Suprapubic skin (tissue), 4 donors: ENCODE data around the gene FCMR. TPM values are rescaled to one million over a fixed set of nuclear protein-coding genes. Genes with fewer than 3 reads are reported as not detected.
A peak's percentile ranks its signal among the peaks of the same experiment; 100 is the strongest.

Experiments
- DNase-seq, 2 donors: peaks; one replicate each; pipeline ENCODE4 v3.0.0-alpha.2; 2019; ENCODE audit warnings: low spot score in 2 of 2
- H3K27ac ChIP-seq: fragments of 200-600 bp; sonication (generic); one replicate; pipeline ENCODE4 v1.5.1; 2019
- H3K27me3 ChIP-seq: fragments of 200-600 bp; sonication (generic); one replicate; pipeline ENCODE4 v1.5.1; 2019
- H3K36me3 ChIP-seq: fragments of 200-600 bp; sonication (generic); one replicate; pipeline ENCODE4 v1.5.1; 2019
- H3K4me1 ChIP-seq: fragments of 200-600 bp; sonication (generic); one replicate; pipeline ENCODE4 v1.5.1; 2019
- H3K4me3 ChIP-seq: fragments of 200-600 bp; sonication (generic); one replicate; pipeline ENCODE4 v1.5.1; 2019; ENCODE audit warnings: mild to moderate bottlenecking
- H3K9me3 ChIP-seq: fragments of 200-600 bp; sonication (generic); one replicate; pipeline ENCODE4 v1.5.1; 2019
- EP300 ChIP-seq: sonication (generic); formaldehyde crosslinking; IDR thresholded peaks from one replicate; pipeline ENCODE4 v1.6.1; 2017; ENCODE audit warnings: antibody characterized with exemption
- POLR2A ChIP-seq, 2 donors: fragments of 450-650 bp; IDR thresholded peaks; one replicate each; pipeline ENCODE4 v1.6.1; 2017; ENCODE audit warnings: antibody characterized with exemption in 2 of 2, mild to moderate bottlenecking in 2 of 2, moderate library complexity in 2 of 2
- POLR2AphosphoS5 ChIP-seq, 3 donors: sonication (generic); formaldehyde crosslinking; IDR thresholded peaks; one replicate each; pipeline ENCODE4 v1.6.1; 2017; ENCODE audit warnings: antibody characterized with exemption in 3 of 3
- WGBS: methylation state at CpG from one replicate; pipeline ENCODE4 v1.1.5; 2018; 5-methylcytosine and 5-hydroxymethylcytosine counted together
- total RNA-seq, 4 donors: library from RNA; depleted of rRNA; stranded (reverse); fragments of >200 nt; gene quantifications; one replicate each; pipeline ENCODE4 v1.1.0, GENCODE V29; 2016
- TF ChIP-seq, protein P1 (sequence below), 2 donors: fragments of 200-600 bp in 1 of 2; fragments of 450-650 bp in 1 of 2; sonication (generic) in 1 of 2; IDR thresholded peaks; one replicate each; pipeline ENCODE4 v1.5.1; 2016 to 2019; ENCODE audit warnings: antibody characterized with exemption in 2 of 2, mild to moderate bottlenecking in 1 of 2, moderate library complexity in 1 of 2

The FCMR gene
- total RNA-seq, 4 donors from 2014 or later: 0.39 to 2.9 (median 2.2) TPM

DNA sequence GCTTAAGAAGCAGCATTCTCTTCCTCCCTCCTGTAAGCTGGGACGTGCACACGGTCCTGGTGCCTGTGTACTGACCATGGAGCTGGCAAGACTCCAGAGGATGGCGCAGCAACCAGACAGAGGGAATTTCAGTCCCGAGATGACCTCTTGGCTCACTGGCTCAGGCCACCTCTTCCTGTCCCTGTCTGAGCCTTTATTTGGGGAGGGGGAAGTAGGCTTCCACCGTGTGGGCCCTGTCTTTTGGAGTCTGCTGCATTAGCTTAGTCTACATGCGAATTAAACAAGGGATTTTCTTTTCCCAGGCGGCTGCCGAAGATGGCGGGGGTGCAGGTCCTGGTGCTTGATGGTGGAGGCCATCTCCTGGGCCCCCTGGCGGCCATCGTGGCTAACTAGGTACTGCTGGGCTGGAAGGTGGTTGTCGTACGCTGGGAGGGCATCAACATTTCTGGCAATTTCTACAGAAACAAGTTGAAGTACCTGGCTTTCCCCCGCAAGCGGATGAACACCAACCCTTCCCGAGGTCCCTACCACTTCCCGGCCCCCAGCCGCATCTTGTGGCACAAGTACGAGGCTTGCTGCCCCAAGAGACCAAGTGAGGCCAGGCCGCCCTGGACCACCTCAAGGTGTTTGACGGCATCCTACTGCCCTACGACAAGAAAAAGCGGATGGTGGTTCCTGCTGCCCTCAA lies 14.3 kb downstream of the FCMR start:
- no peaks in the 10 kb centered on the region for H3K36me3 ChIP-seq
- TF ChIP-seq POLR2A (IDR thresholded peaks at IDR 0.05) (no peak), POLR2AphosphoS5 (IDR thresholded peaks at IDR 0.05) (no peak), EP300 (no peak)
- TF ChIP-seq, protein P1, sequence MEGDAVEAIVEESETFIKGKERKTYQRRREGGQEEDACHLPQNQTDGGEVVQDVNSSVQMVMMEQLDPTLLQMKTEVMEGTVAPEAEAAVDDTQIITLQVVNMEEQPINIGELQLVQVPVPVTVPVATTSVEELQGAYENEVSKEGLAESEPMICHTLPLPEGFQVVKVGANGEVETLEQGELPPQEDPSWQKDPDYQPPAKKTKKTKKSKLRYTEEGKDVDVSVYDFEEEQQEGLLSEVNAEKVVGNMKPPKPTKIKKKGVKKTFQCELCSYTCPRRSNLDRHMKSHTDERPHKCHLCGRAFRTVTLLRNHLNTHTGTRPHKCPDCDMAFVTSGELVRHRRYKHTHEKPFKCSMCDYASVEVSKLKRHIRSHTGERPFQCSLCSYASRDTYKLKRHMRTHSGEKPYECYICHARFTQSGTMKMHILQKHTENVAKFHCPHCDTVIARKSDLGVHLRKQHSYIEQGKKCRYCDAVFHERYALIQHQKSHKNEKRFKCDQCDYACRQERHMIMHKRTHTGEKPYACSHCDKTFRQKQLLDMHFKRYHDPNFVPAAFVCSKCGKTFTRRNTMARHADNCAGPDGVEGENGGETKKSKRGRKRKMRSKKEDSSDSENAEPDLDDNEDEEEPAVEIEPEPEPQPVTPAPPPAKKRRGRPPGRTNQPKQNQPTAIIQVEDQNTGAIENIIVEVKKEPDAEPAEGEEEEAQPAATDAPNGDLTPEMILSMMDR (IDR thresholded peaks at IDR 0.05): no peak
- 92% methylated on average over 20 of the region's 23 CpGs for WGBS
- H3K4me3 ChIP-seq: no peak overlapping the region
- peak in 1 of 2 donors; percentile 76 for DNase-seq
- H3K27ac ChIP-seq: no peak overlapping the region
- H3K4me1 ChIP-seq: peaks cover 24% of the 10 kb centered on the region
- no peaks in the 10 kb centered on the region for H3K9me3 ChIP-seq
- H3K27me3 ChIP-seq: peaks cover 23% of the 10 kb centered on the region

DNA sequence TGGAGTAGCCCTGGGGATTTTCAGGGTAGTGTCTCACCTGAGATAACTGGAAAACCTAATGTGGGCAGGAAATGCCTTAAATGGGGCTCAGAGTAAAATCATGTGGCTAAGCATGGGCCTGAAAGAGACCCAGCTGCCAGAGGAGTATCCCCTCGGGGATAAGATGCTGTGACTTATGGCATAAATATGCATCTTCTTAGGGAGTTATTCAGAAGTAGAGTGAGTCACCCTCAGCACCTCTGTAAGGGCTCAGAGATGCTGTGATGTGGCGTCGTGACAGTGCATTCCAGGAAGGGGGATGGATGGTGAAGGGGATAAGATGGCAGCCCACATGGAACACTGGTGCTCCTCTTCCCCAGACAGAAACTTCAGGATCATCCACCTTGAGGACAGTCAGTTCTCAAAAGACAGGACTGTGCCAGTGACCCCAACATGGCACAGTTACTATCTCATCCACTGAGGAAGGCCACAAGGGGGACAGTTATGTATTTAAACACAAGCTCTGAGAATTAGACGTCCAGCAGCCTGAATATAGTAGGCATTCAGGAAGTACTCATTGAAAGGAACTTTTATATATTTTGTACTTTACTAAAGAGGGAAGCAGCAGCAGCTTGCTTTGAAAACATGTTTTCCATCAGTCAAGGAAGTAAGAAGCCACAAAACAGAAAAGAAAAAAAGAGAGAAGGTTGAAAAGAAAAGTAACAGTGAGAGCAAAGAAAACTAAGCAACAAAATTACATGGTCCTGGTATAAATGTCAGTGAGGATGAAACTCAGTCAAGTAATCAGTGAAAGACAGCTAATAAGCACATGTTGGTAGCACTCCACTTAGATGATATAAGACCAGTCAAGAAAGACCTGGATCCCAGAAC lies 16.2 kb downstream of the FCMR start:
- DNase-seq: peak in 1 of 2 donors; percentile 16
- Histone ChIP-seq H3K36me3 (no peaks in the 10 kb centered on the region), H3K4me1 (peaks cover 20% of the 10 kb centered on the region), H3K27me3 (peaks cover 29% of the 10 kb centered on the region), H3K27ac (no peak overlapping the region), H3K4me3 (no peak overlapping the region), H3K9me3 (no peaks in the 10 kb centered on the region)
- WGBS: 54% methylated on average over 4 of the region's 4 CpGs
- TF ChIP-seq POLR2A (IDR thresholded peaks at IDR 0.05) (no peak), EP300 (no peak), POLR2AphosphoS5 (IDR thresholded peaks at IDR 0.05) (no peak)
- TF ChIP-seq, protein P1 (IDR thresholded peaks at IDR 0.05): no peak

DNA sequence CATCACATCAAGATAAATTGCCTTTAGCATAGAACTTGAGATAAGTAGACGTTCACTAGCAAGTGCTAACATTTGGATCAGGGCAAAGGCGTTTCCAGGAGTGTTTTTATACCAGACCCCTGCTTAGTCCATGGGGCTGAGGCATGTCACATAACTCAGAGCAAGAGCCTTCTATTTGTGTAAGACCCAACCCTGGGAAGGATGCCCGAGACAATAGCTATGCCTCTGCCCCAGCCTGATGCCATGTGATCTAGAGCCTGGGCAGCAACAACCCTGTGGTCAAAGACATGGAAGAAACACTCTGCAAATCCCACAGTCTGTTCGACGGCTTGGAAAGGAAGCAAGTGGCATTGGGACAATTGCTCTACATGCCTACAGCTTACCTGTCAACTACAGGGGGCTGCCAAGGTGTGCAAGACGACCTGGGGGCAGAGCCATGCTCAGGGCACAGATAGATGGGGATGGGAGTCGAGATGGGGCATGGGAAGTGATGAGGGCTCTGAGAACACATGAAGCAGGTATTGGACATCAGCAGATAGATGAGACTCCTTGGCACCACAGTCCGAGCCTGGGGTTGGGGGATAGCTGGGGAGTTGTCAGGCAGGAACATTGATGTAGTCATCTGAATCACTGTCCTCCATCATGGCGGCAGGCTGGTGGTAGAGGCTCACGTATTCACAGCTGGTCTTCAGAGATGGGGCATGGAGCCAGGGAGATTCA lies 17.2 kb downstream of the FCMR start:
- no peak overlapping the region for H3K27ac ChIP-seq
- H3K4me1 ChIP-seq: peaks cover 13% of the 10 kb centered on the region
- peak in 1 of 2 donors; percentile 62 for DNase-seq
- H3K9me3 ChIP-seq: no peaks in the 10 kb centered on the region
- TF ChIP-seq EP300: no peak
- no peak for TF ChIP-seq POLR2AphosphoS5 (IDR thresholded peaks at IDR 0.05)
- no peak for TF ChIP-seq POLR2A (IDR thresholded peaks at IDR 0.05)
- TF ChIP-seq, protein P1 (IDR thresholded peaks at IDR 0.05): no peak
- no peak overlapping the region for H3K4me3 ChIP-seq
- no peaks in the 10 kb centered on the region for H3K36me3 ChIP-seq
- WGBS: 80% methylated on average over 10 of the region's 10 CpGs
- peaks cover 24% of the 10 kb centered on the region for H3K27me3 ChIP-seq

DNA sequence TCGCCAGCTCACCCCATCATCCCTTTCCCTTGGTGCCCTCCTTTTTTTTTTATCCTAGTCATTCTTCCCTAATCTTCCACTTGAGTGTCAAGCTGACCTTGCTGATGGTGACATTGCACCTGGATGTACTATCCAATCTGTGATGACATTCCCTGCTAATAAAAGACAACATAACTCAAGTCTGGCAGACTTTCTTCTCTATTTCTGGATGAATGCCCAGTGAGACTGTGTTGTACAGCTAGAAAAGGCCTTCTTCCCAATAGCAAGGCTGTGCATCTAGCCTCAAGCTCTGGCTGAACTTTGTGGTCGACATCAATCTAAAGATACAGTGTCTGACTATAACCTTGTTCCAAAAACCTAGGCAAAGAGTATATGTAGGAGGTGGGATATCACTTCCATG lies 18.1 kb downstream of the FCMR start:
- H3K9me3 ChIP-seq: no peaks in the 10 kb centered on the region
- H3K4me1 ChIP-seq: peaks cover 4% of the 10 kb centered on the region
- TF ChIP-seq POLR2AphosphoS5 (IDR thresholded peaks at IDR 0.05): no peak
- no peak for TF ChIP-seq POLR2A (IDR thresholded peaks at IDR 0.05)
- H3K27ac ChIP-seq: no peak overlapping the region
- DNase-seq: no peak
- peaks cover 23% of the 10 kb centered on the region for H3K27me3 ChIP-seq
- 60% methylated on average over 2 of the region's 2 CpGs for WGBS
- no peaks in the 10 kb centered on the region for H3K36me3 ChIP-seq
- no peak overlapping the region for H3K4me3 ChIP-seq

DNA sequence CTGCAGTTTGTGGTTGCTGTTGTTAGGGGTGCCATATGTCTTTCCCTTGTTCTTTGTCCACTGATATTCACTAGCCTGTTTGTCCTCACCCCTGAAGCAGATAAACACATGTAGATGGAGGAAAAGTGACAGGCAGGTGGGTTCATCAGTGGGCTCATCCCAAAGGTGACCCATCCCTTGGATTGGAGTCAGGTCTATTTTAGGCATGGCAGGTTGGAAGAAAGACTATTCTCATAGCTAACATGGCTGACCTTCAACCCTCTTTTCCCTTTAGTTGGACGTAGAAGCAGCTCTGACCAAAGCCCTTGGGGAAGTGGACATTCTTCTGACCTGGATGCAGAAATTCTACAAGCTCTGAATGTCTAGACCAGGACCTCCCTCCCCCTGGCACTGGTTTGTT lies 19.0 kb downstream of the FCMR start:
- Histone ChIP-seq H3K4me3 (no peak overlapping the region), H3K9me3 (no peaks in the 10 kb centered on the region), H3K4me1 (no peaks in the 10 kb centered on the region), H3K36me3 (no peaks in the 10 kb centered on the region), H3K27ac (no peak overlapping the region), H3K27me3 (peaks cover 16% of the 10 kb centered on the region)
- DNase-seq: no peak
- TF ChIP-seq EP300 (no peak), POLR2AphosphoS5 (IDR thresholded peaks at IDR 0.05) (no peak), POLR2A (IDR thresholded peaks at IDR 0.05) (no peak)
- TF ChIP-seq, protein P1 (IDR thresholded peaks at IDR 0.05): no peak
- 94% methylated on average over 1 of the region's 1 CpG for WGBS
